ENCODE measurements around the gene UBTF.
A peak's percentile ranks its signal among the peaks of the same experiment; 100 is the strongest.

The UBTF gene

GRCh38 chr17:44204441-44204882, 15.0 kb downstream of the UBTF start:
- Histone ChIP-seq H3K9me3 (ENCODE audit: low read length) (no peaks in the 10 kb centered on the region), H3K27me3 (ENCODE audit: insufficient read depth, low read length) (no peaks in the 10 kb centered on the region), H3K4me1 (ENCODE audit: insufficient read depth, low read length) (peaks cover 8% of the 10 kb centered on the region), H3K36me3 (ENCODE audit: insufficient read depth, low read length) (peaks cover 29% of the 10 kb centered on the region), H3K4me3 (ENCODE audit: low read length) (no peak overlapping the region), H2AFZ (ENCODE audit: low read depth, low read length) (no peak overlapping the region)

- Histone ChIP-seq H3K4me3 (ENCODE audit: low read length) (no peak overlapping the region), H3K36me3 (ENCODE audit: insufficient read depth, low read length) (peaks cover 24% of the 10 kb centered on the region), H3K4me1 (ENCODE audit: insufficient read depth, low read length) (peaks cover 8% of the 10 kb centered on the region), H2AFZ (ENCODE audit: low read depth, low read length) (no peak overlapping the region), H3K9me3 (ENCODE audit: low read length) (no peaks in the 10 kb centered on the region), H3K27me3 (ENCODE audit: insufficient read depth, low read length) (no peaks in the 10 kb centered on the region)
Measured at GRCh38 chr17:44203731-44204440, 15.6 kb downstream of the UBTF start.

- Histone ChIP-seq H3K4me3 (ENCODE audit: low read length) (no peak overlapping the region), H3K27me3 (ENCODE audit: insufficient read depth, low read length) (no peaks in the 10 kb centered on the region), H3K36me3 (ENCODE audit: insufficient read depth, low read length) (peaks cover 15% of the 10 kb centered on the region), H2AFZ (ENCODE audit: low read depth, low read length) (no peak overlapping the region), H3K9me3 (ENCODE audit: low read length) (no peaks in the 10 kb centered on the region), H3K4me1 (ENCODE audit: insufficient read depth, low read length) (peaks cover 18% of the 10 kb centered on the region)
Measured at GRCh38 chr17:44202756-44203155, 16.7 kb downstream of the UBTF start.

- H3K36me3 ChIP-seq (ENCODE audit: insufficient read depth, low read length), result peaks cover 14% of the 10 kb centered on the region
- peak overlapping the region; percentile 65 for H3K4me3 ChIP-seq (ENCODE audit: low read length)
- H3K9me3 ChIP-seq (ENCODE audit: low read length), result no peaks in the 10 kb centered on the region
- H3K27me3 ChIP-seq (ENCODE audit: insufficient read depth, low read length), result no peaks in the 10 kb centered on the region
- peak overlapping the region; percentile 77 for H2AFZ ChIP-seq (ENCODE audit: low read depth, low read length)
- peaks cover 26% of the 10 kb centered on the region for H3K4me1 ChIP-seq (ENCODE audit: insufficient read depth, low read length)
Measured at GRCh38 chr17:44200478-44201155, 18.9 kb downstream of the UBTF start.

- H3K36me3 ChIP-seq (ENCODE audit: insufficient read depth, low read length), result peaks cover 22% of the 10 kb centered on the region
- H3K27me3 ChIP-seq (ENCODE audit: insufficient read depth, low read length), result no peaks in the 10 kb centered on the region
- peaks cover 26% of the 10 kb centered on the region for H3K4me1 ChIP-seq (ENCODE audit: insufficient read depth, low read length)
- H3K4me3 ChIP-seq (ENCODE audit: low read length), result peak within 1 kb of the TSS; percentile 73
- H3K9me3 ChIP-seq (ENCODE audit: low read length), result no peaks in the 10 kb centered on the region
- H2AFZ ChIP-seq (ENCODE audit: low read depth, low read length), result peak within 1 kb of the TSS; percentile 77
Measured at GRCh38 chr17:44199553-44200477, 19.7 kb downstream of the UBTF start, which contains the start of gene ATXN7L3. ATXN7L3 (minus strand) TSS chr17:44199884; CDS start chr17:44198070, 1,814 bp downstream.

GRCh38 chr17:44198721-44199552, 20.5 kb downstream of the UBTF start:
- no peak overlapping the region for H2AFZ ChIP-seq (ENCODE audit: low read depth, low read length)
- peak overlapping the region; percentile 73 for H3K4me3 ChIP-seq (ENCODE audit: low read length)
- no peaks in the 10 kb centered on the region for H3K9me3 ChIP-seq (ENCODE audit: low read length)
- H3K4me1 ChIP-seq (ENCODE audit: insufficient read depth, low read length), result peaks cover 26% of the 10 kb centered on the region
- no peaks in the 10 kb centered on the region for H3K27me3 ChIP-seq (ENCODE audit: insufficient read depth, low read length)
- H3K36me3 ChIP-seq (ENCODE audit: insufficient read depth, low read length), result peaks cover 31% of the 10 kb centered on the region

GRCh38 chr17:44197980-44198720, 21.3 kb downstream of the UBTF start:
- H3K4me1 ChIP-seq (ENCODE audit: insufficient read depth, low read length), result peaks cover 26% of the 10 kb centered on the region
- no peaks in the 10 kb centered on the region for H3K27me3 ChIP-seq (ENCODE audit: insufficient read depth, low read length)
- H3K36me3 ChIP-seq (ENCODE audit: insufficient read depth, low read length), result peaks cover 38% of the 10 kb centered on the region
- H3K9me3 ChIP-seq (ENCODE audit: low read length), result no peaks in the 10 kb centered on the region
- H2AFZ ChIP-seq (ENCODE audit: low read depth, low read length), result no peak overlapping the region
- H3K4me3 ChIP-seq (ENCODE audit: low read length), result peak overlapping the region; percentile 73

- no peak overlapping the region for H3K4me3 ChIP-seq (ENCODE audit: low read length)
- peaks cover 26% of the 10 kb centered on the region for H3K4me1 ChIP-seq (ENCODE audit: insufficient read depth, low read length)
- no peaks in the 10 kb centered on the region for H3K9me3 ChIP-seq (ENCODE audit: low read length)
- H3K36me3 ChIP-seq (ENCODE audit: insufficient read depth, low read length), result peaks cover 44% of the 10 kb centered on the region
- H3K27me3 ChIP-seq (ENCODE audit: insufficient read depth, low read length), result no peaks in the 10 kb centered on the region
- H2AFZ ChIP-seq (ENCODE audit: low read depth, low read length), result no peak overlapping the region
Measured at GRCh38 chr17:44197107-44197506, 22.4 kb downstream of the UBTF start.

GRCh38 chr17:44193326-44194084, 26.0 kb downstream of the UBTF start:
- no peaks in the 10 kb centered on the region for H3K27me3 ChIP-seq (ENCODE audit: insufficient read depth, low read length)
- peaks cover 62% of the 10 kb centered on the region for H3K36me3 ChIP-seq (ENCODE audit: insufficient read depth, low read length)
- H3K4me1 ChIP-seq (ENCODE audit: insufficient read depth, low read length), result peaks cover 15% of the 10 kb centered on the region
- H2AFZ ChIP-seq (ENCODE audit: low read depth, low read length), result no peak overlapping the region
- H3K4me3 ChIP-seq (ENCODE audit: low read length), result no peak overlapping the region
- no peaks in the 10 kb centered on the region for H3K9me3 ChIP-seq (ENCODE audit: low read length)

GRCh38 chr17:44192750-44193149, 26.7 kb downstream of the UBTF start:
- H3K4me3 ChIP-seq (ENCODE audit: low read length), result no peak overlapping the region
- no peaks in the 10 kb centered on the region for H3K9me3 ChIP-seq (ENCODE audit: low read length)
- peaks cover 14% of the 10 kb centered on the region for H3K4me1 ChIP-seq (ENCODE audit: insufficient read depth, low read length)
- H3K27me3 ChIP-seq (ENCODE audit: insufficient read depth, low read length), result no peaks in the 10 kb centered on the region
- H2AFZ ChIP-seq (ENCODE audit: low read depth, low read length), result no peak overlapping the region
- peaks cover 62% of the 10 kb centered on the region for H3K36me3 ChIP-seq (ENCODE audit: insufficient read depth, low read length)

GRCh38 chr17:44191941-44192496, 27.5 kb downstream of the UBTF start:
- H3K27me3 ChIP-seq (ENCODE audit: insufficient read depth, low read length), result no peaks in the 10 kb centered on the region
- H3K4me3 ChIP-seq (ENCODE audit: low read length), result no peak overlapping the region
- H3K9me3 ChIP-seq (ENCODE audit: low read length), result no peaks in the 10 kb centered on the region
- H2AFZ ChIP-seq (ENCODE audit: low read depth, low read length), result no peak overlapping the region
- H3K36me3 ChIP-seq (ENCODE audit: insufficient read depth, low read length), result peaks cover 55% of the 10 kb centered on the region
- H3K4me1 ChIP-seq (ENCODE audit: insufficient read depth, low read length), result peaks cover 10% of the 10 kb centered on the region
